Activated CD4-positive, alpha-beta T cell treated with anti-CD3 and anti-CD28 coated beads, Interleukin-2, amount 10 ng/mL, durations not matched to agents 24 days and 14 days (primary cell): ENCODE results near the gene PTGES3. TPM values are rescaled to one million over a fixed set of nuclear protein-coding genes. Genes with fewer than 3 reads are reported as not detected.

ENCODE experiments used
- DNase-seq: peaks from one replicate; pipeline ENCODE4 v3.0.0; 2022
- H3K27ac Mint-ChIP-seq: one replicate; pipeline ENCODE4 v1.8.0; 2022; ENCODE audit warnings: mild to moderate bottlenecking, mixed read lengths
- H3K27me3 Mint-ChIP-seq: one replicate; pipeline ENCODE4 v1.8.0; 2022; ENCODE audit warnings: mixed read lengths
- H3K36me3 Mint-ChIP-seq: one replicate; pipeline ENCODE4 v1.8.0; 2022; ENCODE audit warnings: low read depth, mild to moderate bottlenecking, mixed read lengths
- H3K4me1 Mint-ChIP-seq: one replicate; pipeline ENCODE4 v1.8.0; 2021; ENCODE audit warnings: mixed read lengths
- H3K4me3 Mint-ChIP-seq: one replicate; pipeline ENCODE4 v1.8.0; 2022; ENCODE audit warnings: mild to moderate bottlenecking, moderate library complexity, mixed read lengths
- H3K9me3 Mint-ChIP-seq: one replicate; pipeline ENCODE4 v1.8.0; 2021; ENCODE audit warnings: mixed read lengths
- intact Hi-C: fragments of 100-400 bp; cut with micrococcal nuclease; formaldehyde crosslinking; loops from one replicate; pipeline ENCODE4 v1.15.1; 2023
- total RNA-seq: library from RNA; stranded (reverse); gene quantifications from 2 replicates; pipeline ENCODE4 v1.2.3, GENCODE V29; 2022

PTGES3 gene
- total RNA-seq, 1 donor from 2014 or later = 357 TPM

DNA sequence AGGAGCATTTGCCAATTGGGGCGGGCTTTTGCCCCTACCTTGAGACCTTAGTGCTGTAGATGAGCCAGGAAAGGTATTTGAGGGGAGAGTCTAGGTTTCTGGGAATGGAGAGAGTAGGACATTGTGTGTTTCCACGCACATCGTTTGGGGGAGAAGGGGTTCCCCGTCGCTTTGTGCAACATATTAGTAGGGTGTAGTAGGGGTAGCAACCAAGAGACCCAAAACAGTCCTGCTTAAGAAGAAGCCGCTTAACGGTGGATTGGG, 694 bp upstream of the PTGES3 start:
- peak overlapping the region; percentile 99 for H3K4me3 Mint-ChIP-seq
- peaks cover 24% of the 10 kb centered on the region for H3K4me1 Mint-ChIP-seq
- intact Hi-C loops = loop anchor here (1.0 to 5.0 kb wide), 8 partner anchors 37 to 834 kb away; partner anchors contain the start of genes DDIT3, MBD6, NACA and PRIM1
- H3K9me3 Mint-ChIP-seq = no peaks in the 10 kb centered on the region
- no peak for DNase-seq
- H3K36me3 Mint-ChIP-seq = peaks cover 33% of the 10 kb centered on the region
- H3K27ac Mint-ChIP-seq = peak overlapping the region; percentile 97
- H3K27me3 Mint-ChIP-seq = no peaks in the 10 kb centered on the region

GRCh38 chr12:56687223-56688128, 608 bp downstream of the PTGES3 start:
- DNase-seq = peak; percentile 86
- Mint-ChIP-seq H3K36me3 (peaks cover 36% of the 10 kb centered on the region), H3K27ac (peak overlapping the region; percentile 97), H3K4me3 (peak overlapping the region; percentile 99), H3K9me3 (no peaks in the 10 kb centered on the region), H3K4me1 (peaks cover 24% of the 10 kb centered on the region), H3K27me3 (no peaks in the 10 kb centered on the region)
- intact Hi-C loops = loop anchor here (1.0 to 5.0 kb wide), 8 partner anchors 38 to 835 kb away; partner anchors contain the start of genes DDIT3, MBD6, NACA and PRIM1

GRCh38 chr12:56684745-56685359, 3.2 kb downstream of the PTGES3 start:
- H3K27ac Mint-ChIP-seq = peak overlapping the region; percentile 93
- peaks cover 48% of the 10 kb centered on the region for H3K36me3 Mint-ChIP-seq
- intact Hi-C loops = loop anchor here (1.0 to 5.0 kb wide), 2 partner anchors 39 to 837 kb away; partner anchors contain the start of genes DDIT3 and MBD6
- DNase-seq = peak; percentile 64
- H3K9me3 Mint-ChIP-seq = no peaks in the 10 kb centered on the region
- peak overlapping the region; percentile 99 for H3K4me3 Mint-ChIP-seq
- H3K4me1 Mint-ChIP-seq = peaks cover 32% of the 10 kb centered on the region
- H3K27me3 Mint-ChIP-seq = no peaks in the 10 kb centered on the region

DNA sequence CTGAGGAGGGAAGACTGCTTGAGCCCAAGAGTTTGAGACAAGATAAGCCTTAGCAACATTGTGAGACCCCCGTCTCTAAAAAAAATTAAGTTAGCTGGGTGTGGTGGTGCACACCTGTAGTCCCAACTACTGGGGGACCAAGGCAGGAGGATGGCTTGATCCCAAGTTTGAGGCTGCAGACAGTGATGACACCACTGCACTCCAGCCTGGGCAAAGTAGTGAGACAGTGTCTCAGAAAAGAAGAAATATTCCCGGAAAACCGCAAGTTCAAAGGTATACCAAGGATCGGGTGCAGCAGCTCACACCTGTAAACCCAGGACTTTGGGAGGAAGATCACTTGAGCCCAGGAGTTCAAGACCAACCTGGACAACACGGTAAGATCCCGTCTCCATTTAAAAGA, 5.8 kb downstream of the PTGES3 start:
- Mint-ChIP-seq H3K4me3 (peak overlapping the region; percentile 99), H3K4me1 (peaks cover 37% of the 10 kb centered on the region), H3K9me3 (no peaks in the 10 kb centered on the region), H3K27me3 (no peaks in the 10 kb centered on the region), H3K27ac (peak overlapping the region; percentile 70), H3K36me3 (peaks cover 58% of the 10 kb centered on the region)
- intact Hi-C loops = no loop called here
- DNase-seq = no peak

GRCh38 chr12:56679883-56680575, 8.1 kb downstream of the PTGES3 start:
- Mint-ChIP-seq H3K4me3 (no peak overlapping the region), H3K36me3 (peaks cover 46% of the 10 kb centered on the region), H3K9me3 (no peaks in the 10 kb centered on the region), H3K4me1 (peaks cover 44% of the 10 kb centered on the region), H3K27me3 (no peaks in the 10 kb centered on the region), H3K27ac (peak overlapping the region; percentile 56)
- no peak for DNase-seq
- intact Hi-C loops = no loop called here

- DNase-seq = no peak
- Mint-ChIP-seq H3K9me3 (no peaks in the 10 kb centered on the region), H3K4me3 (no peak overlapping the region), H3K4me1 (peaks cover 36% of the 10 kb centered on the region), H3K27me3 (no peaks in the 10 kb centered on the region), H3K27ac (peak overlapping the region; percentile 67), H3K36me3 (peaks cover 38% of the 10 kb centered on the region)
- intact Hi-C loops = no loop called here
Measured at GRCh38 chr12:56678852-56679251, 9.2 kb downstream of the PTGES3 start.

DNA sequence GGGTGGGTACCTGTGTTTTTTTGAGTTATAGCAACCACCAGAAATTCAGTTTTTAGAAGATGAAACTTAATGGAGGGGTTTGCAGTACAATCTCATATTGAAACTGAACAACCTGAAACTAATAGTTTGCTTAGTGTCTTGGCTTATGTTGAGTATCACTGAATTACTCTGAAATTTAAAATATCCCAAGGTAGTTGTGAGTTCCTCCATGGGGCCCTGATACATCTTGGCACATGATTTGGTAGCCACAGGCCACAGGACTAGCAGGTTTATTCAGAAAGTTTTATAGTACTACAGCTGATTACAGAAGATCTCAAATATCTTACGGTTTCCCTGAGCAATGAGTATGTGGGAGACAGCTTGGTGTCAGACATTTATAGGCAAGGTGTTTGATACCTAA, 10.4 kb downstream of the PTGES3 start:
- Mint-ChIP-seq H3K4me3 (peak overlapping the region; percentile 26), H3K4me1 (peaks cover 38% of the 10 kb centered on the region), H3K27me3 (no peaks in the 10 kb centered on the region), H3K9me3 (no peaks in the 10 kb centered on the region), H3K27ac (peak overlapping the region; percentile 71), H3K36me3 (peaks cover 40% of the 10 kb centered on the region)
- DNase-seq = no peak
- intact Hi-C loops = no loop called here

- Mint-ChIP-seq H3K4me1 (peaks cover 37% of the 10 kb centered on the region), H3K36me3 (peaks cover 43% of the 10 kb centered on the region), H3K4me3 (no peak overlapping the region), H3K9me3 (no peaks in the 10 kb centered on the region), H3K27ac (peak overlapping the region; percentile 58), H3K27me3 (no peaks in the 10 kb centered on the region)
- intact Hi-C loops = no loop called here
- peak; percentile 70 for DNase-seq
Measured at GRCh38 chr12:56676851-56677580, 11.1 kb downstream of the PTGES3 start.

DNA sequence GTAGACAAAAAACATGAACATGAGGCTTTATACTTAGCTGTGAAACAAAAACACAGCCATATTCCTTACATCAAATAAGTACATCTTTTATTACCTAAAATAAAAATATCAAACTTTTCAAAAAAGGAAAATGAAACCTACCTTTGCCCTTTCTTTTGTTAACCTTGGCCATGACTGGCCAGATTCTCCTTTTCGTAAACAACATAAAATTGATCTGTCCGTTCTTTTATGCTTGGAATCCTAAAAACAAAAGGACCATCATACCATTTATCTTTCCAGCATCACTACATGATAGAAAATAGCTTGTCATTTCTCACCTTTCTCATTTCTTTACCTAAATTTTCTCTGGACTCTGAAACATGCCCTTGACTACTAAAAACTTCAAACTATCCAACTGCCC, 16.5 kb downstream of the PTGES3 start:
- intact Hi-C loops = no loop called here
- H3K36me3 Mint-ChIP-seq = peaks cover 49% of the 10 kb centered on the region
- no peak for DNase-seq
- H3K27me3 Mint-ChIP-seq = no peaks in the 10 kb centered on the region
- H3K4me3 Mint-ChIP-seq = no peak overlapping the region
- peaks cover 31% of the 10 kb centered on the region for H3K4me1 Mint-ChIP-seq
- no peak overlapping the region for H3K27ac Mint-ChIP-seq
- no peaks in the 10 kb centered on the region for H3K9me3 Mint-ChIP-seq

DNA sequence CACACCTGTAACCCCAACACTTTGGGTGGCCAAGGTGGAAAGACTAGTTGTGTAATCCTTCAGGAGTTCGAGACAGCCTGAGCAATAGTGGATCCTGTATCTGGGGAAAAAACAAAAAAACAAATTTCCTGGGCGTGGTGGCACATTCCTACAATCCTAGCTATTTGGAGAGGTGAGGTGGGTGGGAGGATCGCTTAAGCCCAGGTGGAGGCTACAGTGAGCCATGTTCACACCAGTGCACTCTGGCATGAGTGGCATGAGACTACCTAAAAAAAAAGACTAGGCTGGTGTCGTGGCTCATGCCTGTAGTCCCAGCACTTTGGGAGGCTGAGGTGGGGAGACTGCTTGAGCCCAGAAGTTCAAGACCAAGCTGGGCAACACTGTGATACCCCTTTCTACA, 17.2 kb downstream of the PTGES3 start:
- intact Hi-C loops = no loop called here
- Mint-ChIP-seq H3K27me3 (no peaks in the 10 kb centered on the region), H3K4me1 (peaks cover 30% of the 10 kb centered on the region), H3K9me3 (no peaks in the 10 kb centered on the region), H3K4me3 (no peak overlapping the region), H3K27ac (no peak overlapping the region), H3K36me3 (peaks cover 52% of the 10 kb centered on the region)
- DNase-seq = no peak

- intact Hi-C loops = no loop called here
- H3K27me3 Mint-ChIP-seq = no peaks in the 10 kb centered on the region
- H3K4me3 Mint-ChIP-seq = no peak overlapping the region
Measured at GRCh38 chr12:56668197-56668457, 20.0 kb downstream of the PTGES3 start.

GRCh38 chr12:56661979-56662638, 26.0 kb downstream of the PTGES3 start:
- DNase-seq = no peak
- Mint-ChIP-seq H3K27ac (no peak overlapping the region), H3K9me3 (no peaks in the 10 kb centered on the region), H3K4me1 (peaks cover 8% of the 10 kb centered on the region), H3K4me3 (no peak overlapping the region), H3K27me3 (no peaks in the 10 kb centered on the region), H3K36me3 (peaks cover 34% of the 10 kb centered on the region)
- intact Hi-C loops = no loop called here

More at GRCh38 chr12:56668197-56668457, 20.0 kb downstream of the PTGES3 start:
- H3K4me1 Mint-ChIP-seq = peaks cover 25% of the 10 kb centered on the region
- H3K36me3 Mint-ChIP-seq = peaks cover 64% of the 10 kb centered on the region
- no peak for DNase-seq
- H3K27ac Mint-ChIP-seq = peak overlapping the region; percentile 58
- no peaks in the 10 kb centered on the region for H3K9me3 Mint-ChIP-seq

DNA sequence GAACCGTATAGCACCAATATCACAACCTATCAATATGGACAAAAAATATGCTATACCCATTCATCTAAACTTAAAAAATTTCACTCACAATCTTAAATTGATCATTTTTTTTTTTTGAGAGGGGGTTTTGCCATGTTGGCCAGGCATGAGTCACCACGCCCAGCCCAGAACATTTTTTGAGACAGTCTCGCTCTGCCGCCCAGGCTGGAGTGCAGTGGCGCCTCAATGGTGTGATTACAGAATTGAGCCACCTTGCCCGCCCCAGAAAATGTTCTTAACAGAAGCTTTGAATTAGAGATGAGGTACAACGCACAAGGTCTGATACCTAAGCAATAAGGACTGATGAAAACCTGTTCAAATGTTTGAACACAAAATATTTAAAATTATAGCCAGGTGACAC, 26.5 kb downstream of the PTGES3 start:
- Mint-ChIP-seq H3K27ac (no peak overlapping the region), H3K36me3 (peaks cover 33% of the 10 kb centered on the region), H3K27me3 (no peaks in the 10 kb centered on the region), H3K9me3 (no peaks in the 10 kb centered on the region), H3K4me3 (no peak overlapping the region), H3K4me1 (peaks cover 8% of the 10 kb centered on the region)
- intact Hi-C loops = no loop called here
- no peak for DNase-seq
